ENCODE measurements around the gene HMCN2.

- TF ChIP-seq POLR2AphosphoS5 (IDR thresholded peaks at IDR 0.05) (peak; percentile 77 to 85), POLR2A (IDR thresholded peaks at IDR 0.05; ENCODE audit: low read depth) (no peak)
Observed at GRCh38 chr9:130331573-130331972, 66.0 kb downstream of the HMCN2 start.

Data from esophagus muscularis mucosa (tissue), 2 donors.